Nephron progenitor cell (in vitro differentiated cells): Measurements from ENCODE around the gene ESF1.
"Not testable (repeated sequence)": the region's sequence is repeated elsewhere in the genome, so short reads cannot be mapped to it uniquely, and the experiment has no call there.

ENCODE experiments used
- DNase-seq: peaks from one replicate; pipeline ENCODE4 v3.0.0; 2021
- H3K27ac Mint-ChIP-seq: 2 replicates; pipeline ENCODE4 v1.8.0; 2021; ENCODE audit warnings: mild to moderate bottlenecking, moderate library complexity, mixed read lengths
- H3K27me3 Mint-ChIP-seq: 2 replicates; pipeline ENCODE4 v1.8.0; 2021; ENCODE audit warnings: mild to moderate bottlenecking, low read depth, mixed read lengths; ENCODE audit not compliant: poor library complexity
- H3K36me3 Mint-ChIP-seq: 2 replicates; pipeline ENCODE4 v1.8.0; 2021; ENCODE audit warnings: low read depth, mixed read lengths
- H3K4me1 Mint-ChIP-seq: 2 replicates; pipeline ENCODE4 v1.8.0; 2021; ENCODE audit warnings: mixed read lengths
- H3K4me3 Mint-ChIP-seq: 2 replicates; pipeline ENCODE4 v1.8.0; 2021; ENCODE audit warnings: mild to moderate bottlenecking, moderate library complexity, mixed read lengths
- H3K9me3 Mint-ChIP-seq: 2 replicates; pipeline ENCODE4 v1.8.0; 2021; ENCODE audit warnings: mild to moderate bottlenecking, moderate library complexity, mixed read lengths
- TF ChIP-seq, protein P1 (sequence below): fragments of 200-600 bp; sonication (generic); IDR thresholded peaks from 2 replicates; pipeline ENCODE4 v1.5.0; 2021; ENCODE audit warnings: antibody characterized with exemption

ESF1 gene

DNA sequence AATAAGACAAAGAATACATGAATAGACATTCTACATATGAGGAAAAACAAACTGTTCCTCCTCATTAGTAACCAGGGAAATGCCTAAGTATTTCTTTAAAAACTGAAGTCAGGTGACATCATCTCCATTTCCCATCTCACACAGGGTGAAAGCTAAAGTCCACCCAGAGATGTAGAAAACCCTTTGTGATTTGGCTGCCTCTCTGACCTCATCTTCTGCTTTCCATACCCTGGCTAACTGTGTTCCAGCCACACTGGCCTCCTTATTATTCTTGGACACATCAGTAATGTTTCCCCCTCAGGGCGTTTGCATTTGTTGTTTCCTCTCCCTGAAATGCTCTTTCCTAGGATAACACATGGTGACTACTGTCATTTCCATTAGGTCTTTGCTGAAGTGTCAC is 40.4 kb downstream of the ESF1 start:
- Mint-ChIP-seq H3K9me3 (peaks cover 36% of the 10 kb centered on the region), H3K27me3 (peaks cover 3% of the 10 kb centered on the region), H3K27ac (no peak overlapping the region), H3K36me3 (peaks cover 64% of the 10 kb centered on the region), H3K4me1 (no peaks in the 10 kb centered on the region), H3K4me3 (no peak overlapping the region)
- TF ChIP-seq, protein P1, sequence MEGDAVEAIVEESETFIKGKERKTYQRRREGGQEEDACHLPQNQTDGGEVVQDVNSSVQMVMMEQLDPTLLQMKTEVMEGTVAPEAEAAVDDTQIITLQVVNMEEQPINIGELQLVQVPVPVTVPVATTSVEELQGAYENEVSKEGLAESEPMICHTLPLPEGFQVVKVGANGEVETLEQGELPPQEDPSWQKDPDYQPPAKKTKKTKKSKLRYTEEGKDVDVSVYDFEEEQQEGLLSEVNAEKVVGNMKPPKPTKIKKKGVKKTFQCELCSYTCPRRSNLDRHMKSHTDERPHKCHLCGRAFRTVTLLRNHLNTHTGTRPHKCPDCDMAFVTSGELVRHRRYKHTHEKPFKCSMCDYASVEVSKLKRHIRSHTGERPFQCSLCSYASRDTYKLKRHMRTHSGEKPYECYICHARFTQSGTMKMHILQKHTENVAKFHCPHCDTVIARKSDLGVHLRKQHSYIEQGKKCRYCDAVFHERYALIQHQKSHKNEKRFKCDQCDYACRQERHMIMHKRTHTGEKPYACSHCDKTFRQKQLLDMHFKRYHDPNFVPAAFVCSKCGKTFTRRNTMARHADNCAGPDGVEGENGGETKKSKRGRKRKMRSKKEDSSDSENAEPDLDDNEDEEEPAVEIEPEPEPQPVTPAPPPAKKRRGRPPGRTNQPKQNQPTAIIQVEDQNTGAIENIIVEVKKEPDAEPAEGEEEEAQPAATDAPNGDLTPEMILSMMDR, result no peak
- DNase-seq, result no peak

DNA sequence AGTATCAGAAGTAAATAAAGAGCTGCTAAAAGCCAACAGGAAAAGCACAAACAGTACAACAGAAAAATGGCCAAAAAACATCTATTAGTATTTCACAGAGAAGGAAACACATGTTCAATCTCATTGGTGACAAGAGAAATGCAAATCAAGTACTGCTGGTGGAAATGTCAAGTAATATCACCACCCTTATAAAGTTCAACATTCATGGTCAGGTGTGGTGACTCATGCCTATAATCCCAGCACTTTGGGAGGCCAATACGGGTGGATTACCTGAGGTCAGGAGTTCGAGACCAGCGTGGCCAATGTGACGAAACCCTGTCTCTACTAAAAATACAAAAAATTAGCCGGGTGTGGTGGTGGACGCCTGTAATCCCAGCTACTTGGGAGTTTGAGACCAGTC is 42.8 kb downstream of the ESF1 start:
- TF ChIP-seq, protein P1, result no peak
- no peak overlapping the region for H3K4me3 Mint-ChIP-seq
- peaks cover 84% of the 10 kb centered on the region for H3K36me3 Mint-ChIP-seq

DNA sequence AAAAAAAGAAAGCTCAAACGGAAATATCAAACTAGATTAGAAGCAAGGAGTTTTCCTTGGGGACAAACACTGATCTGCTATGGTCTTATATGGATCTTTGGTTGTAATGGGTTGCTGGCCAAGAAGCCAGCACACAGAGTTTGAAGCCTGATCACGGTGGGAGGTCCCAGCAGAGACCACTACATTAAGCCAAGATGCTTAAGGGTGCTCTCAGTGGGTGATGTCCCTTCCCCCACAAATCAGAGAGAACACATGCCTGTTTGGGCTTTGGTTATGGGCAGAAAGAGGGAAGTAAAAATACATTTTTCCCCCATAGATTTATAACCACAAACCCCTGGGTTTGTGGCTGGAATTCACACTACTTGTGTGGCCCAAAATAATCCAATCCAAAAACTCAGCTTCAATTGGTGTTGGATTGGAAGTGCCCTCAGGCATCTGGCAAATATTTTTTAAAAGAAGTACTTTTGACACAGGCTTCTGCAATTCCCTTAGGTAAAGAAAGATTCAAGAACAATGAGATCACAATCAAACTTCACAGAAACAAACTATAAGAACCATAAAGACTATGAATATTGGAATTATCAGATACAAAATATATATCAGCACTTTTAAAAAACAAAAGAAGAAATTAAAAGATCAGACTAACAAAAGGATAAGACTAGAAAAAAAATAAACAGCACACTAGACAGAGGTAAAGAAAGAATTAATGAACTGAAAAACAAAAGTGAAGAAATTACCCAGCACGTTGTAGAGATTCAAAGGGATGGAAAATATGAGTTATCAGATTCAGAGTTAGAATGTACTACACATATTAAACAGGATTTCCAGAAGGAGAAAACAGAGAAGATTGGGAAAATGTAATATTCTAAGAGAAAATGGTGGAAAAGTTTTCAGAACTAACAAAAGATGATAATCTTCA is 44.7 kb downstream of the ESF1 start:
- H3K27me3 Mint-ChIP-seq, result peaks cover 3% of the 10 kb centered on the region
- no peaks in the 10 kb centered on the region for H3K4me1 Mint-ChIP-seq
- no peak for DNase-seq
- peaks cover 78% of the 10 kb centered on the region for H3K36me3 Mint-ChIP-seq
- H3K27ac Mint-ChIP-seq, result no peak overlapping the region
- TF ChIP-seq, protein P1, result no peak
- H3K9me3 Mint-ChIP-seq, result peaks cover 38% of the 10 kb centered on the region
- H3K4me3 Mint-ChIP-seq, result no peak overlapping the region

More for the DNA sequence above, 42.8 kb downstream of the ESF1 start:
- H3K27ac Mint-ChIP-seq, result no peak overlapping the region
- no peak for DNase-seq
- H3K4me1 Mint-ChIP-seq, result no peaks in the 10 kb centered on the region
- H3K27me3 Mint-ChIP-seq, result peaks cover 3% of the 10 kb centered on the region
- peaks cover 38% of the 10 kb centered on the region for H3K9me3 Mint-ChIP-seq

DNA sequence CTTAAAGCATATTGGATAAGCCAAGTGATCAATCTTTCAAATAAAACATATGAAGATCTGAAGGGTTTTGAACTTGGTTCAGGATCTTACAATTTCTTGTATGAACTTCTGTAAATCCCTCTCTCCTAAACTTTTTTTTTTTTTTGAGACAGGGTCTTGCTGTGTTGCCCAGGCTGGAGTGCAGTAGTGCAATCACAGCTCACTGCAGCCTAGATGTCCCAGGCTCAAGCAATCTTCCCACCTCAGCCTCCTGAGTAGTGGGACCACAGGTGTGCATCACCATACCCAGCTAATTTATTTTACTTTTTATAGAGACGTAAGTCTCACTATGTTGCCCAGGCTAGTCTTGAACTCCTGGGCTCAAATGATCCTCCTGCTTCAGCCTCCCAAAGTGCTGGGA is 46.5 kb downstream of the ESF1 start:
- H3K4me3 Mint-ChIP-seq, H3K27me3 Mint-ChIP-seq, H3K4me1 Mint-ChIP-seq, H3K27ac Mint-ChIP-seq, DNase-seq: not testable (repeated sequence)
- Mint-ChIP-seq H3K36me3 (peaks cover 78% of the 10 kb centered on the region), H3K9me3 (peaks cover 38% of the 10 kb centered on the region)

DNA sequence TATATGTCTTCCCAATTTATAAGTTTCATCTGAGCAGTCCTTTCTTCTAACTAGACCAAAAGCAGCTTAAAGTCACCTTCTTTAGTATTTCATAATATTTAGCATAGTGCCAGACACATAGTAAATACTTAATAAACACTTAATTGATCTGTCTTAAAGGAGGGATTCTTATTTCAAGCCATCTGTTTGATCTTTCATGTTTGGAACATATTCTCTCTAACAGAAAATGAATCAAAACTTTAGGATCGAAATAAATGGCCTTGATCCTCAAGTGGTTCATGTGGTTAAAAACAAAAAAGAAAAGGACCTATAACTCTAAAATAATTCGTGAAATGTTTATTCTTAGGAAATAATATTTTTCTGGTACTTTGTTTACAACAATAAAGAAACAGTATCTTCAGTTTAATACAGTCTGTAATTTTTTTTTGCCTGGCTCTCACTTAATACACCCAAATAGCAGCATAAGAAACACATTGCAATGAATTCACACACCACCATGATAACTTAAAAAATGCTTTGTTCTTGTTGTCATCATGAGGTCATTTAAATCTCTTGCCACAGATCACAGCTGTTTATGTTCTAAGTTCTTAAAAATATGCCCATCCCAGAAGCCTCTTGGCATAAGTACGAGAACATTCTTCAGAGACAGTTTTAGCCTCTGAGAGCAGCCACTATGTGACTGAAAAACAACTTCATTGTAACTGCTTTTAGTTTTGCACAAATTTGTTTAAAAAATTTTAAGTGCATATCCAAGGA is 48.1 kb downstream of the ESF1 start:
- H3K4me1 Mint-ChIP-seq, result no peaks in the 10 kb centered on the region
- TF ChIP-seq, protein P1, result no peak
- H3K9me3 Mint-ChIP-seq, result peaks cover 24% of the 10 kb centered on the region
- H3K4me3 Mint-ChIP-seq, result no peak overlapping the region
- no peak for DNase-seq
- H3K36me3 Mint-ChIP-seq, result peaks cover 78% of the 10 kb centered on the region
- H3K27ac Mint-ChIP-seq, result no peak overlapping the region
- H3K27me3 Mint-ChIP-seq, result peaks cover 3% of the 10 kb centered on the region

DNA sequence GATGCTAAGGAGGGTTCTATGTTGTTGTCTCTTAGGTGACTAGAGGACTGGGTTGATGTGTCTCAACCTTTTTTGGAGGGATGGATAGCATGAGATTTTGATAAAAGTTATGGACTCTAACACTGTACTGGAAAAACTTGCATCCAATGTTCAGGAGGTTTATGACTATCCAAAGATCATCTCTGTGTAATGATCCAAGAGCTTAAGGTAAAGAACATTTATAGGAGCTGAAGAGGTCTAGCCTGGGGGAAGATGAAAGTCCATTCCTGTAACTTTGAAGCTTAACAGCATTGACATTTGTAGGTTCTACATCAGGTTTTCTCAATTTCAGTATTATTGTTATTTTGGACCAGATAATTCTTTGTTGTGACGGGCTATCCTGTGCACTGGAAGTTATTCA is 48.9 kb downstream of the ESF1 start:
- no peak overlapping the region for H3K4me3 Mint-ChIP-seq
- peaks cover 78% of the 10 kb centered on the region for H3K36me3 Mint-ChIP-seq
- peaks cover 3% of the 10 kb centered on the region for H3K27me3 Mint-ChIP-seq
- TF ChIP-seq, protein P1, result no peak
- no peaks in the 10 kb centered on the region for H3K4me1 Mint-ChIP-seq
- H3K9me3 Mint-ChIP-seq, result peaks cover 17% of the 10 kb centered on the region
- DNase-seq, result no peak
- no peak overlapping the region for H3K27ac Mint-ChIP-seq
